AG04449 (cell line): ENCODE measurements around the gene ZIM2.

Experiments used
- CTCF ChIA-PET: fragments of 350-600 bp; formaldehyde crosslinking; extraction: SDS; loops from one replicate; lab custom pipeline; 2021; ENCODE audit warnings: antibody characterized with exemption; lab: Yijun Ruan, JAX
- POLR2A ChIA-PET: fragments of 400-600, 350-600 bp; formaldehyde crosslinking; extraction: SDS; loops from one replicate; lab custom pipeline; 2020; ENCODE audit warnings: antibody characterized with exemption, inconsistent platforms; lab: Yijun Ruan, JAX
- DNase-seq: peaks from one replicate; pipeline ENCODE4 v3.0.0-alpha.2; 2010; ENCODE audit warnings: low read depth, low spot score
- H3K4me3 ChIP-seq: 2 replicates; pipeline ENCODE4 v1.5.1; 2011; ENCODE audit warnings: low read depth, mild to moderate bottlenecking, control low read depth, low read length
- CTCF ChIP-seq: IDR thresholded peaks from one replicate; pipeline ENCODE4 v1.5.1; 2011; ENCODE audit warnings: mild to moderate bottlenecking, moderate library complexity, low read length, control low read depth, inconsistent platforms; ENCODE audit not compliant: insufficient read depth; ENCODE audit errors: missing control alignments

The ZIM2 gene

GRCh38 chr19:56808717-56809392, 31.7 kb downstream of the ZIM2 start:
- no peak for DNase-seq
- no peak overlapping the region for H3K4me3 ChIP-seq
- no peak for TF ChIP-seq CTCF
- CTCF ChIA-PET = no interaction called here
- POLR2A ChIA-PET = no interaction called here

GRCh38 chr19:56806639-56807038, 33.9 kb downstream of the ZIM2 start:
- no peak for DNase-seq
- H3K4me3 ChIP-seq = no peak overlapping the region
- ChIA-PET POLR2A (no interaction called here), CTCF (no interaction called here)
- no peak for TF ChIP-seq CTCF

- H3K4me3 ChIP-seq = no peak overlapping the region
- POLR2A ChIA-PET = no interaction called here
- no peak for TF ChIP-seq CTCF
- no peak for DNase-seq
- CTCF ChIA-PET = no interaction called here
Measured at GRCh38 chr19:56778351-56778750, 62.2 kb downstream of the ZIM2 start.

GRCh38 chr19:56769650-56770049, 70.9 kb downstream of the ZIM2 start:
- ChIA-PET POLR2A (no interaction called here), CTCF (no interaction called here)
- no peak for TF ChIP-seq CTCF
- no peak overlapping the region for H3K4me3 ChIP-seq
- no peak for DNase-seq

GRCh38 chr19:56765137-56765536, 75.4 kb downstream of the ZIM2 start:
- ChIA-PET POLR2A (no interaction called here), CTCF (no interaction called here)
- DNase-seq = no peak
- no peak for TF ChIP-seq CTCF
- no peak overlapping the region for H3K4me3 ChIP-seq

GRCh38 chr19:56764196-56764695, 76.3 kb downstream of the ZIM2 start:
- no peak for TF ChIP-seq CTCF
- H3K4me3 ChIP-seq = no peak overlapping the region
- ChIA-PET CTCF (no interaction called here), POLR2A (no interaction called here)
- no peak for DNase-seq
